IPS-NIHi7 (cell line): ENCODE results near the gene GIMAP6.
"Not testable (repeated sequence)": the region's sequence is repeated elsewhere in the genome, so short reads cannot be mapped to it uniquely, and the experiment has no call there.

Experiments
- DNase-seq: peaks from one replicate; pipeline ENCODE4 v3.0.0; 2012; ENCODE audit warnings: mixed read lengths; ENCODE audit errors: extremely low spot score

The GIMAP6 gene

GRCh38 chr7:150631866-150632864, at the start of gene GIMAP6:
Gene GIMAP6, minus strand, starts transcription at chr7:150632385. Its CDS starts 2,243 bp downstream, at chr7:150630142.
- DNase-seq = no peak

GRCh38 chr7:150680364-150680763, 48.2 kb upstream of the GIMAP6 start:
- DNase-seq = not testable (repeated sequence)

GRCh38 chr7:150678601-150679000, 46.4 kb upstream of the GIMAP6 start:
- not testable (repeated sequence) for DNase-seq

- not testable (repeated sequence) for DNase-seq
Measured at GRCh38 chr7:150676854-150677253, 44.7 kb upstream of the GIMAP6 start.

- DNase-seq = not testable (repeated sequence)
Measured at GRCh38 chr7:150676276-150676675, 44.1 kb upstream of the GIMAP6 start.

GRCh38 chr7:150675714-150676113, 43.5 kb upstream of the GIMAP6 start:
- no peak for DNase-seq

- DNase-seq = not testable (repeated sequence)
Measured at GRCh38 chr7:150671798-150672585, 39.8 kb upstream of the GIMAP6 start.

- no peak for DNase-seq
Measured at GRCh38 chr7:150668977-150669376, 36.8 kb upstream of the GIMAP6 start.

- no peak for DNase-seq
Measured at GRCh38 chr7:150668472-150668911, 36.3 kb upstream of the GIMAP6 start.

GRCh38 chr7:150666412-150666811, 34.2 kb upstream of the GIMAP6 start:
- no peak for DNase-seq

GRCh38 chr7:150665896-150666295, 33.7 kb upstream of the GIMAP6 start:
- no peak for DNase-seq

GRCh38 chr7:150665089-150665748, 33.0 kb upstream of the GIMAP6 start:
- no peak for DNase-seq

- no peak for DNase-seq
Measured at GRCh38 chr7:150663802-150664494, 31.8 kb upstream of the GIMAP6 start.

- DNase-seq = not testable (repeated sequence)
Measured at GRCh38 chr7:150662821-150663220, 30.6 kb upstream of the GIMAP6 start.

- DNase-seq = no peak
Measured at GRCh38 chr7:150660939-150661613, 28.9 kb upstream of the GIMAP6 start.

- no peak for DNase-seq
Measured at GRCh38 chr7:150657526-150657925, 25.3 kb upstream of the GIMAP6 start.

- no peak for DNase-seq
Measured at GRCh38 chr7:150656047-150656446, 23.9 kb upstream of the GIMAP6 start.

- no peak for DNase-seq
Measured at GRCh38 chr7:150654692-150655091, 22.5 kb upstream of the GIMAP6 start.

GRCh38 chr7:150649080-150649385, 16.8 kb upstream of the GIMAP6 start:
- no peak for DNase-seq

- DNase-seq = no peak
Measured at GRCh38 chr7:150648353-150649079, 16.3 kb upstream of the GIMAP6 start.
